DND-41 (cell line): ENCODE results near the gene PLD5.
A peak's percentile ranks its signal among the peaks of the same experiment; 100 is the strongest.

Source experiments
- ATAC-seq: fragments of 200-7000 bp; cut with Tn5 transposase; 3 replicates; pipeline ENCODE4 v1.9.1; 2021; ENCODE audit warnings: low read depth; ENCODE audit not compliant: insufficient read depth
- DNase-seq: peaks from one replicate; pipeline ENCODE4 v3.0.0-alpha.2; 2020
- H2AFZ ChIP-seq: 2 replicates; pipeline ENCODE4 v1.6.0; 2012; ENCODE audit warnings: low read depth, low read length
- H3K27ac ChIP-seq: 2 replicates; pipeline ENCODE4 v1.5.1; 2012; ENCODE audit warnings: low read length, inconsistent platforms
- H3K27me3 ChIP-seq: fragments of 200-600 bp; sonication (generic); 2 replicates; pipeline ENCODE4 v1.6.0; 2012; ENCODE audit warnings: low read length, mild to moderate bottlenecking, inconsistent platforms; ENCODE audit not compliant: insufficient read depth, poor library complexity
- H3K36me3 ChIP-seq: 2 replicates; pipeline ENCODE4 v1.5.1; 2012; ENCODE audit warnings: low read length, inconsistent platforms; ENCODE audit not compliant: insufficient read depth
- H3K4me1 ChIP-seq: 2 replicates; pipeline ENCODE4 v1.5.1; 2012; ENCODE audit warnings: mild to moderate bottlenecking, low read length; ENCODE audit not compliant: insufficient read depth
- H3K4me2 ChIP-seq: 2 replicates; pipeline ENCODE4 v1.6.0; 2012; ENCODE audit warnings: mild to moderate bottlenecking, moderate library complexity, low read length, inconsistent platforms; ENCODE audit not compliant: insufficient read depth
- H3K4me3 ChIP-seq, 2 experiments: fragments of 200-600 bp in 1 of 2; shearing (Covaris generic) in 1 of 2; 2 replicates each; pipeline ENCODE4 v1.5.1; 2012 to 2016; ENCODE audit warnings: inconsistent platforms in 2 of 2, low read length in 2 of 2, mild to moderate bottlenecking in 2 of 2, low read depth in 1 of 2, moderate library complexity in 1 of 2
- H3K79me2 ChIP-seq: 2 replicates; pipeline ENCODE4 v1.6.0; 2012; ENCODE audit warnings: low read length, inconsistent platforms; ENCODE audit not compliant: insufficient read depth
- H3K9ac ChIP-seq: 2 replicates; pipeline ENCODE4 v1.6.0; 2012; ENCODE audit warnings: low read depth, mild to moderate bottlenecking, inconsistent platforms, low read length, moderate library complexity
- H3K9me3 ChIP-seq: 2 replicates; pipeline ENCODE4 v1.5.1; 2012; ENCODE audit warnings: low read length, moderate library complexity, mild to moderate bottlenecking, inconsistent platforms; ENCODE audit not compliant: insufficient read depth, severe bottlenecking
- H4K20me1 ChIP-seq: 2 replicates; pipeline ENCODE4 v1.6.0; 2012; ENCODE audit warnings: low read length; ENCODE audit not compliant: insufficient read depth
- EZH2 ChIP-seq: IDR thresholded peaks from 3 replicates; pipeline ENCODE4 v1.6.1; 2012; ENCODE audit warnings: borderline replicate concordance, low read depth, mild to moderate bottlenecking, moderate library complexity, low read length, inconsistent platforms; ENCODE audit not compliant: severe bottlenecking
- TF ChIP-seq, protein P1 (sequence below): IDR thresholded peaks from 2 replicates; pipeline ENCODE4 v1.5.1; 2012; ENCODE audit warnings: borderline replicate concordance, low read length, moderate library complexity, mild to moderate bottlenecking; ENCODE audit not compliant: poor library complexity, severe bottlenecking; ENCODE audit errors: extremely low read depth

The PLD5 gene

DNA sequence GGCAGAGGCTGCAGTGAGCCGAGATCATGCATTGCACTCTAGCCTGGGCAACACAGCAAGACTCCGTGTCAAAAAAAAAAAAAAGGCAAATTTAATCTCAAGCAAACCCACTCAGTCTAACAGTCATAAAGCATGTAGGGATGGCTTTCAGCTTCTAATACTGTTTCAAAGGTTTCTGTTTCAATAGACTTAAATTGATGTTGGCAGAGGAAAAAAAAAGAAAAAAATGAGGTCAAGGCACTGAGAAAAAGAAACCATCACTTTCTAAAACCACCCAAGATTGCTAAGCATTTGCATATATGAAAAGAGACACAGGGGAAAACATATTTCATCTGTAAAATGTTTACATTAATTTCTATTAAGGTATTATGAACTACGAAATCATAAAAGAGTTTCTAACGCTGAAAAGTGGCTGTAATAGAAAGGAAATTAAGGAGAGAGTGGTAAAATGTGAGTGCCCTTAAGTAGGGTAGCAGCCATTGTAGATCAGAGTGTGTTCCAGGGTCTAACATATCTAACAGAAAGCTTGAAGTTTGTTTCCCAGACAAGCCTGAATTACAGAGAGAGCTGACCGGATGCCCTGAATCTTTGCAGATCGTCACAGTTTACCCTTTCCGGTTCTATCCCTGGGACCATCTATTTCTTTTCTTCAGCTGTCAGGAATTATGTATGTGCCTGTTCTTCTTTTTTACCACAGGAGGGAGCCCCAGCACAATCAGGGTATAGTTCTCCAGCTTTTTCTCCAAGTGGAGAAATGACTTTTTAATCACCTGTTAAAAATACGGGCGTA lies 70.0 kb downstream of the PLD5 start:
- no peak overlapping the region for H3K4me2 ChIP-seq

DNA sequence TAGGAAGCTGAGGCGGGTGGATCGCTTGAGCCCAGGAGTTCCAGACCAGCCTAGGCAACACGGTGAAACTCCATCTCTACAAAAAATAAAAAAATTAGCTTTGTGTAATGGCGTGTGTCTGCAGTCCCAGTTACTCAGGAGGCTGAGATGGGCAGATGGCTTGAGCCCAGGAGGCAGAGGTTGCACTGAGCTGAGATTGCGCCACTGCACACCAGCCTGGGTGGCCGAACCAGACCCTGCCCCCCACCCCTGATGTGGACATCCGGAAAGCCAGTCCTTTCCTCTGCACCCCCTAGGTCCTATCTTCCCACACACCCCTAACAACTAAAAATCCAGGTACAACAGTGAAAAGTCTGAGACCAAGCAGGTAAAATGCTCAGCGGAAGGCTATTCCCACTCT lies 71.9 kb downstream of the PLD5 start:
- ATAC-seq = no peak
- Histone ChIP-seq H3K4me2 (no peak overlapping the region), H3K9me3 (no peaks in the 10 kb centered on the region), H4K20me1 (no peaks in the 10 kb centered on the region), H3K4me1 (no peaks in the 10 kb centered on the region), H3K79me2 (no peaks in the 10 kb centered on the region), H2AFZ (no peak overlapping the region), H3K4me3 (no peak overlapping the region), H3K36me3 (no peaks in the 10 kb centered on the region), H3K9ac (no peak overlapping the region), H3K27me3 (peaks cover 3% of the 10 kb centered on the region), H3K27ac (no peak overlapping the region)
- DNase-seq = no peak
- TF ChIP-seq EZH2 = no peak
- TF ChIP-seq, protein P1, sequence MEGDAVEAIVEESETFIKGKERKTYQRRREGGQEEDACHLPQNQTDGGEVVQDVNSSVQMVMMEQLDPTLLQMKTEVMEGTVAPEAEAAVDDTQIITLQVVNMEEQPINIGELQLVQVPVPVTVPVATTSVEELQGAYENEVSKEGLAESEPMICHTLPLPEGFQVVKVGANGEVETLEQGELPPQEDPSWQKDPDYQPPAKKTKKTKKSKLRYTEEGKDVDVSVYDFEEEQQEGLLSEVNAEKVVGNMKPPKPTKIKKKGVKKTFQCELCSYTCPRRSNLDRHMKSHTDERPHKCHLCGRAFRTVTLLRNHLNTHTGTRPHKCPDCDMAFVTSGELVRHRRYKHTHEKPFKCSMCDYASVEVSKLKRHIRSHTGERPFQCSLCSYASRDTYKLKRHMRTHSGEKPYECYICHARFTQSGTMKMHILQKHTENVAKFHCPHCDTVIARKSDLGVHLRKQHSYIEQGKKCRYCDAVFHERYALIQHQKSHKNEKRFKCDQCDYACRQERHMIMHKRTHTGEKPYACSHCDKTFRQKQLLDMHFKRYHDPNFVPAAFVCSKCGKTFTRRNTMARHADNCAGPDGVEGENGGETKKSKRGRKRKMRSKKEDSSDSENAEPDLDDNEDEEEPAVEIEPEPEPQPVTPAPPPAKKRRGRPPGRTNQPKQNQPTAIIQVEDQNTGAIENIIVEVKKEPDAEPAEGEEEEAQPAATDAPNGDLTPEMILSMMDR = no peak

More for the DNA sequence above, 70.0 kb downstream of the PLD5 start:
- ATAC-seq (no peak), DNase-seq (no peak)
- Histone ChIP-seq H3K9ac (no peak overlapping the region), H3K4me3 (no peak overlapping the region), H3K36me3 (no peaks in the 10 kb centered on the region), H3K4me1 (no peaks in the 10 kb centered on the region), H2AFZ (no peak overlapping the region), H3K27ac (no peak overlapping the region), H3K79me2 (no peaks in the 10 kb centered on the region), H4K20me1 (no peaks in the 10 kb centered on the region), H3K9me3 (no peaks in the 10 kb centered on the region), H3K27me3 (peaks cover 3% of the 10 kb centered on the region)
- no peak for TF ChIP-seq EZH2
- TF ChIP-seq, protein P1 = peak; percentile 70

DNA sequence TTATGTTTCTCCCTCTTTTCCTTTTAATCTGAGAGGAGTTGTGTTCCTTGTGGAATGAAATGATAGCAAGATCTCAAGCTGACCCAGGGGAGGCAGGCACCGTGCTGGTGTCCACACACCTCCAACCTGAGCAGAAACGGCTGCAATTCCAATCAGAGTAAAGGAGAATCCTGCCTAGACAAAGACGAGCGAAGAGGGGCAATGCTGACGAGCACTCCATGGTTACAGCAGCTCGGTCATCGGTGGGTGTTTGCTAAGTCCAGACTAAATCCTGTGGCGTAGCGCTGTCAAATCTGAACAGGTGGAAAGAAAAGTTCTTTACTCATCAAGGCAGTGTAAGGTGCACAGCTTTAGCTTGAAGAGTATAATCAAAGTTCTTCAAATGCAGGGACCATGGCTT lies 74.8 kb downstream of the PLD5 start:
- no peak overlapping the region for H3K4me2 ChIP-seq
- DNase-seq = no peak
- TF ChIP-seq, protein P1 = no peak

More for the DNA sequence above, 74.8 kb downstream of the PLD5 start:
- H3K27ac ChIP-seq = no peak overlapping the region
- no peaks in the 10 kb centered on the region for H3K4me1 ChIP-seq
- no peaks in the 10 kb centered on the region for H3K9me3 ChIP-seq
- H3K9ac ChIP-seq = no peak overlapping the region
- no peak overlapping the region for H3K4me3 ChIP-seq
- no peaks in the 10 kb centered on the region for H3K36me3 ChIP-seq
- no peaks in the 10 kb centered on the region for H3K27me3 ChIP-seq
- no peak overlapping the region for H2AFZ ChIP-seq
- H3K79me2 ChIP-seq = no peaks in the 10 kb centered on the region
- H4K20me1 ChIP-seq = no peaks in the 10 kb centered on the region
- no peak for ATAC-seq
